ENCODE data around the gene EIF4G1.

Gene EIF4G1

GRCh38 chr3:184380627-184381260 is 66.3 kb downstream of the EIF4G1 start:
- peak in 1 of 2 experiments; percentile 26 for DNase-seq (ENCODE audit: low spot score in 2 of 2)
- Histone ChIP-seq H3K9me3 (no peaks in the 10 kb centered on the region), H3K4me3 (peak overlapping the region; percentile 30), H3K36me3 (replicated peaks) (no peaks in the 10 kb centered on the region), H3K4me1 (peaks cover 4% of the 10 kb centered on the region; the same call in 1 of the 2 replicates), H3K27me3 (ENCODE audit: low read depth) (no peaks in the 10 kb centered on the region)
- in situ Hi-C loops (cut with MboI; ENCODE audit: low sequenced_read_pairs): no loop called here

DNA sequence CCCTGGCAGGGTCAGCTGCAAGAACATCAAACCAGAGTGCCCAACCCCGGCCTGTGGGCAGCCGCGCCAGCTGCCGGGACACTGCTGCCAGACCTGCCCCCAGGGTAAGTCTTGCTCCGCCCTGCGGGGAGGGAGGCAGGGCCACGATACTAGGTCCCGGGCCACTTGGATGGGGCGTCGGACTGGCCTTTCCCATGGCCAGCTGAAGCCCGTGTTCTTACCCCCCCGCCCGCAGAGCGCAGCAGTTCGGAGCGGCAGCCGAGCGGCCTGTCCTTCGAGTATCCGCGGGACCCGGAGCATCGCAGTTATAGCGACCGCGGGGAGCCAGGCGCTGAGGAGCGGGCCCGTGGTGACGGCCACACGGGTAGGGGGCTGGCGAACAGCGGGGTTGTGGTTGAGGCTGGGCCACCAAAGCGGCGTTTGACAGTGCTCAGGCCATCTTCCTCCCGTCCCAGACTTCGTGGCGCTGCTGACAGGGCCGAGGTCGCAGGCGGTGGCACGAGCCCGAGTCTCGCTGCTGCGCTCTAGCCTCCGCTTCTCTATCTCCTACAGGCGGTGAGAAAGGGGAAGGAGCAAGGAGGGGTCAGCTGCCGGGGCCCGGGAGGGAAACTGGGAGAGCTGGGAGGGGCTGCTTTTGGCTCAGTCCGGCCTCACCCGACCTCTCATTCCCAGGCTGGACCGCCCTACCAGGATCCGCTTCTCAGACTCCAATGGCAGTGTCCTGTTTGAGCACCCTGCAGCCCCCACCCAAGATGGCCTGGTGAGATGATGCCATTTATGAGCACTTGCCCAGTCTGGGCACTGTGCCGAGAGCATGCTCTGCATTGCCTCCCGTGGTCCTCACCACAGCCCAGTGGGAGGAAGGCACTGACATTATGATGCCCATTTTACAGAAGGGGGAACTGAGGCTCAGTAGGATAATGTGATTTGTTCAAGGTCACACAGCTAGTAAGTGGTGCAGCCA is 67.1 kb downstream of the EIF4G1 start:
- H3K36me3 ChIP-seq (replicated peaks): no peaks in the 10 kb centered on the region
- no peaks in the 10 kb centered on the region for H3K27me3 ChIP-seq (ENCODE audit: low read depth)
- no peaks in the 10 kb centered on the region for H3K9me3 ChIP-seq
- peaks cover 4% of the 10 kb centered on the region; the same call in 1 of the 2 replicates for H3K4me1 ChIP-seq
- DNase-seq (ENCODE audit: low spot score in 2 of 2): no peak
- in situ Hi-C loops (cut with MboI; ENCODE audit: low sequenced_read_pairs): no loop called here
- H3K4me3 ChIP-seq: peak overlapping the region; percentile 30; the same call in 1 of the 2 replicates

DNA sequence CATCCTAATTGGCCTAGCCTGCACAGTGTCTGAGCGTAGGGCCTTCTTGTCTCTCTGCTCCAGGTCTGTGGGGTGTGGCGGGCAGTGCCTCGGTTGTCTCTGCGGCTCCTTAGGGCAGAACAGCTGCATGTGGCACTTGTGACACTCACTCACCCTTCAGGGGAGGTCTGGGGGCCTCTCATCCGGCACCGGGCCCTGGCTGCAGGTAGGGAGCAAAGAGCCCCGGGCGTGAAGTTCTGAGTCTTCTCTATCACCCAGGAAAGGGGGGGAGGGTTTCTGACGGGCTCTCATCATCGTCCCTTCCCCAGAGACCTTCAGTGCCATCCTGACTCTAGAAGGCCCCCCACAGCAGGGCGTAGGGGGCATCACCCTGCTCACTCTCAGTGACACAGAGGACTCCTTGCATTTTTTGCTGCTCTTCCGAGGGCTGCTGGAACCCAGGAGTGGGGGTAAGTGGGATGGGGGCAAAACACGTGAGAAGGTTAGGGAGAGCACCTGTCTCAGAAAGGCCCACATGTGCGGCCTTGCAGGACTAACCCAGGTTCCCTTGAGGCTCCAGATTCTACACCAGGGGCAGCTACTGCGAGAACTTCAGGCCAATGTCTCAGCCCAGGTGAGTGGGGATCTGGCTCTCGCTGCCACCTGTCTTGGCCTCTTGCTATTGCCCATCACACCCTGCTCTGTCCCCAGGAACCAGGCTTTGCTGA is 68.1 kb downstream of the EIF4G1 start:
- Histone ChIP-seq H3K27me3 (ENCODE audit: low read depth) (no peaks in the 10 kb centered on the region), H3K4me3 (no peak overlapping the region), H3K9me3 (no peaks in the 10 kb centered on the region), H3K36me3 (replicated peaks) (no peaks in the 10 kb centered on the region), H3K4me1 (peaks cover 4% of the 10 kb centered on the region; the same call in 1 of the 2 replicates)
- in situ Hi-C loops (cut with MboI; ENCODE audit: low sequenced_read_pairs): no loop called here
- DNase-seq (ENCODE audit: low spot score in 2 of 2): no peak

GRCh38 chr3:184383033-184383740 is 68.8 kb downstream of the EIF4G1 start:
- H3K9me3 ChIP-seq: no peaks in the 10 kb centered on the region
- no peak overlapping the region for H3K4me3 ChIP-seq
- H3K36me3 ChIP-seq (replicated peaks): no peaks in the 10 kb centered on the region
- H3K4me1 ChIP-seq: peaks cover 4% of the 10 kb centered on the region; the same call in 1 of the 2 replicates
- in situ Hi-C loops (cut with MboI; ENCODE audit: low sequenced_read_pairs): no loop called here
- no peak for DNase-seq (ENCODE audit: low spot score in 2 of 2)
- H3K27me3 ChIP-seq (ENCODE audit: low read depth): no peaks in the 10 kb centered on the region

- H3K4me3 ChIP-seq: no peak overlapping the region
- peaks cover 4% of the 10 kb centered on the region; the same call in 1 of the 2 replicates for H3K4me1 ChIP-seq
- H3K9me3 ChIP-seq: no peaks in the 10 kb centered on the region
- no peaks in the 10 kb centered on the region for H3K27me3 ChIP-seq (ENCODE audit: low read depth)
- no peak for DNase-seq (ENCODE audit: low spot score in 2 of 2)
- H3K36me3 ChIP-seq (replicated peaks): no peaks in the 10 kb centered on the region
- in situ Hi-C loops (cut with MboI; ENCODE audit: low sequenced_read_pairs): no loop called here
Observed at GRCh38 chr3:184384342-184384741, 69.9 kb downstream of the EIF4G1 start.

Measured in HAP-1 (cell line).